Esophagus muscularis mucosa (tissue), 4 donors: ENCODE measurements around the gene UBE2E3.

Experiments
- CTCF ChIP-seq, 3 experiments: fragments of 200-600 bp in 2 of 3; fragments of 450-650 bp in 1 of 3; sonication (generic) in 2 of 3; IDR thresholded peaks; one replicate each; pipeline ENCODE4 v1.5.1; 2017 to 2019; ENCODE audit warnings: antibody characterized with exemption in 3 of 3, mild to moderate bottlenecking in 2 of 3, moderate library complexity in 1 of 3
- EP300 ChIP-seq: sonication (generic); formaldehyde crosslinking; IDR thresholded peaks from one replicate; pipeline ENCODE4 v1.6.1; 2017; ENCODE audit warnings: antibody characterized with exemption
- POLR2A ChIP-seq: fragments of 450-650 bp; IDR thresholded peaks from one replicate; pipeline ENCODE4 v1.6.1; 2017; ENCODE audit warnings: antibody characterized with exemption, moderate library complexity, mild to moderate bottlenecking, low read depth

DNA sequence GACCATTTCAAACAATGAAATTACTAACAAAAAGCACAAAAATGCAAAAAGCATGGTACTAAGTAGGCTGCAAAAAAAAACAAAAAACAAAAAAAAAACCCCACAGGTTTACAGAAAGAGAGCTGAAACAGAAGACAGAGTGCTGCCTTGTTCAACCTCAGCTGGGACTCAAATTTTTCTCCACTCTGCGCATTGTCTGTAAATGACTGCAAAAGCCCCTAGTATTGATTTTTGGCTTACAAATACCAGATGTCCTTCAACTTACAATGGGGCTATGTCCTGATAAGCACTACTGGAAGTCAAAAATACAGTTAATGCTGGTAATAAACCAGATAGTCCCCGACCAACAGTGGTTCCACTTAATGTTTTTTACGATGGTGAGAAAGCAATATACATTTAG lies 42.2 kb downstream of the UBE2E3 start:
- TF ChIP-seq CTCF (IDR thresholded peaks at IDR 0.05) = no peak
- TF ChIP-seq EP300 = no peak
- TF ChIP-seq POLR2A = no peak
